ENCODE measurements around the gene RDX. TPM values are rescaled to one million over a fixed set of nuclear protein-coding genes. Genes with fewer than 3 reads are reported as not detected.

RDX gene
- total and polyA plus RNA-seq, 2 donors (not counting 1 experiment from before 2014, with no cell fraction given) = 52.7 to 93.1 TPM

GRCh38 chr11:110161061-110161460, 135.4 kb downstream of the RDX start:
- Histone ChIP-seq H3K36me3 (ENCODE audit: control insufficient read depth, insufficient read depth, low read length) (peaks cover 11% of the 10 kb centered on the region), H3K9me3 (ENCODE audit: control insufficient read depth, insufficient read depth, low read depth, low read length) (no peaks in the 10 kb centered on the region), H3K27ac (ENCODE audit: insufficient read depth, low read length) (no peak overlapping the region), H3K27me3 (ENCODE audit: control insufficient read depth, insufficient read depth, low read length) (no peaks in the 10 kb centered on the region), H2AFZ (ENCODE audit: low read length) (no peak overlapping the region), H4K20me1 (ENCODE audit: control insufficient read depth, extremely low read depth, insufficient read depth, low read length) (no peaks in the 10 kb centered on the region), H3K4me2 (ENCODE audit: extremely low read depth, insufficient read depth, low read length) (no peak overlapping the region), H3K4me1 (ENCODE audit: control insufficient read depth, extremely low read depth, insufficient read depth, low read length) (no peaks in the 10 kb centered on the region), H3K79me2 (ENCODE audit: control insufficient read depth, insufficient read depth, low read length) (no peaks in the 10 kb centered on the region), H3K9ac (ENCODE audit: insufficient read depth, low read length) (no peak overlapping the region), H3K4me3 (replicated peaks in 1 of 4; ENCODE audit: control extremely low read depth in 1 of 4, insufficient read depth in 1 of 4, low read depth in 3 of 4, low read length in 4 of 4) (no peak overlapping the region)
- DNase-seq (ENCODE audit: low read depth in 2 of 2) = no peak
- TF ChIP-seq EZH2 (IDR thresholded peaks at IDR 0.05; ENCODE audit: low read length, missing control alignments) = no peak

GRCh38 chr11:110160437-110160836, 136.0 kb downstream of the RDX start:
- Histone ChIP-seq H3K4me2 (ENCODE audit: extremely low read depth, insufficient read depth, low read length) (no peak overlapping the region), H3K79me2 (ENCODE audit: control insufficient read depth, insufficient read depth, low read length) (no peaks in the 10 kb centered on the region), H3K9me3 (ENCODE audit: control insufficient read depth, insufficient read depth, low read depth, low read length) (no peaks in the 10 kb centered on the region), H4K20me1 (ENCODE audit: control insufficient read depth, extremely low read depth, insufficient read depth, low read length) (no peaks in the 10 kb centered on the region), H3K27ac (ENCODE audit: insufficient read depth, low read length) (no peak overlapping the region), H2AFZ (ENCODE audit: low read length) (no peak overlapping the region), H3K4me3 (replicated peaks in 1 of 4; ENCODE audit: control extremely low read depth in 1 of 4, insufficient read depth in 1 of 4, low read depth in 3 of 4, low read length in 4 of 4) (no peak overlapping the region), H3K4me1 (ENCODE audit: control insufficient read depth, extremely low read depth, insufficient read depth, low read length) (no peaks in the 10 kb centered on the region), H3K36me3 (ENCODE audit: control insufficient read depth, insufficient read depth, low read length) (peaks cover 9% of the 10 kb centered on the region), H3K27me3 (ENCODE audit: control insufficient read depth, insufficient read depth, low read length) (no peaks in the 10 kb centered on the region), H3K9ac (ENCODE audit: insufficient read depth, low read length) (no peak overlapping the region)
- no peak for TF ChIP-seq CTCF (conservative IDR thresholded peaks at IDR 0.05 in 1 of 2, IDR thresholded peaks at IDR 0.05 in 1 of 2; ENCODE audit: low read depth in 1 of 2, low read length in 2 of 2)
- TF ChIP-seq EZH2 (IDR thresholded peaks at IDR 0.05; ENCODE audit: low read length, missing control alignments) = no peak
- no peak for DNase-seq (ENCODE audit: low read depth in 2 of 2)

- Histone ChIP-seq H3K4me3 (replicated peaks in 1 of 4; ENCODE audit: control extremely low read depth in 1 of 4, insufficient read depth in 1 of 4, low read depth in 3 of 4, low read length in 4 of 4) (no peak overlapping the region), H3K9me3 (ENCODE audit: control insufficient read depth, insufficient read depth, low read depth, low read length) (no peaks in the 10 kb centered on the region)
- DNase-seq (ENCODE audit: low read depth in 2 of 2) = peak; percentile 41 to 59
Observed at GRCh38 chr11:110160016-110160415, 136.4 kb downstream of the RDX start.

More at GRCh38 chr11:110160016-110160415, 136.4 kb downstream of the RDX start:
- H3K4me2 ChIP-seq (ENCODE audit: extremely low read depth, insufficient read depth, low read length) = no peak overlapping the region
- no peaks in the 10 kb centered on the region for H4K20me1 ChIP-seq (ENCODE audit: control insufficient read depth, extremely low read depth, insufficient read depth, low read length)
- TF ChIP-seq CTCF (conservative IDR thresholded peaks at IDR 0.05 in 1 of 2, IDR thresholded peaks at IDR 0.05 in 1 of 2; ENCODE audit: low read depth in 1 of 2, low read length in 2 of 2) (no peak), EZH2 (IDR thresholded peaks at IDR 0.05; ENCODE audit: low read length, missing control alignments) (no peak)
- no peaks in the 10 kb centered on the region for H3K4me1 ChIP-seq (ENCODE audit: control insufficient read depth, extremely low read depth, insufficient read depth, low read length)
- H3K27me3 ChIP-seq (ENCODE audit: control insufficient read depth, insufficient read depth, low read length) = no peaks in the 10 kb centered on the region
- no peak overlapping the region for H2AFZ ChIP-seq (ENCODE audit: low read length)
- no peak overlapping the region for H3K27ac ChIP-seq (ENCODE audit: insufficient read depth, low read length)
- H3K36me3 ChIP-seq (ENCODE audit: control insufficient read depth, insufficient read depth, low read length) = peaks cover 6% of the 10 kb centered on the region
- no peak overlapping the region for H3K9ac ChIP-seq (ENCODE audit: insufficient read depth, low read length)
- no peaks in the 10 kb centered on the region for H3K79me2 ChIP-seq (ENCODE audit: control insufficient read depth, insufficient read depth, low read length)

Data from fibroblast of lung (primary cell).